Dedifferentiated amniotic fluid mesenchymal stem cell (primary cell): ENCODE measurements around the gene COL6A3.
"Not testable (repeated sequence)": the region's sequence is repeated elsewhere in the genome, so short reads cannot be mapped to it uniquely, and the experiment has no call there.

Experiments
- DNase-seq: peaks from one replicate; pipeline ENCODE4 v3.0.0-alpha.2; 2016; ENCODE audit errors: extremely low spot score

COL6A3 gene

DNA sequence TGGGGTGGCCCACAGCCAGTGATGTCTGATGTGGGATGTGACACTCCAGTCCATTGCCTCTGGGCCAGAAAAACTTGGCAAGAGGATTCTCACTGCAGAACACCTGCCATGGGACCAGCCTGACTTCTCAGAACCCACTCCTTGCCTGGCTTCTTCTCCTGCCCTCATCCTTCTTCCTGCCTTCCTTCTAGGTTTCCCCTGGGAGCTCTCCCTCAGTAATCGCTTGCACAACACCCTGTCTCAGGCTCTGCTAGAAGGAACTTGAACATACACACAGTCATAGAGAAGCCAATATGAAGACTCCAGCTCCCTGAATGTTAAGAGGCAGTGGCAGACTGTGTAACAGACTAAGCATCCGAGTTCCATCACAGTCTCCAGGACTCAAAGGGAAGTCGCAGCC is 4.3 kb upstream of the COL6A3 start:
- no peak for DNase-seq

DNA sequence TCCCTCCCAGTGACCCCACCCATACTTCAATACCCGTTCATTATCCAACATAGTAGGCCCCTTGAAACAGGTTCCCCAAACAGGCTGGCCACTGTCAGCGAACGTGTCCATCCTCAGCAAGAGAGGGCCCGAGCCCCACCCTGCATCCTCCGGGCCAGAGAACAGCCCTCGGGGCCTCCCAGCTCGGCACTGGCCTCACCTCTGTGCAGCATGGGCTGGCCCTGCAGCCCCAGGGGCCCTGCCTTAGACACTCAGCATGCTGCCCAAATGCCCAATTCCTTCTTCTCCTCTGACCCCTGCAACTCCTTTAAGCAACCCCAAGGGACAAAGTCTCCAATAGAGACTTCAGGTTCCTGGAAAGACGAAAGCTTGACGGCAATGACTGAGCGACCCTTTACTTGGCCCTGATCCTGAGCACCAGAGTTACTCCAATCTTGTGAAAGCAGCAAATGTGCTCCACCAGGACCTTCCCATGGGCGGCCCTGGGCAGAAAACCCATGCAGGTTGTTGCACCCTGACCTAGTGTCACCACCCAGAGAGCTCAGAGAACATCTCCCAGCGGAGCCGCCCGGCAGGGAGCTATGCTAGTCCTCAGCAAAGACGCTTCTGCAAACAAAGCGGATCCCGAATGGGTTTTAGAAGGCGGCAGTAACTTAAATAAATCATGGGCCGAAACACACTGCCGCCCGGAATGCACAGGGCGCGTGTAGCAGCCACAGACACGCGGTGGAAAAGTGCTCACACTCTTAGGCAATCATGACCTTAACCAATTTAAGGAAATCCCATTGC is 782 bp downstream of the COL6A3 start:
- DNase-seq, result no peak

DNA sequence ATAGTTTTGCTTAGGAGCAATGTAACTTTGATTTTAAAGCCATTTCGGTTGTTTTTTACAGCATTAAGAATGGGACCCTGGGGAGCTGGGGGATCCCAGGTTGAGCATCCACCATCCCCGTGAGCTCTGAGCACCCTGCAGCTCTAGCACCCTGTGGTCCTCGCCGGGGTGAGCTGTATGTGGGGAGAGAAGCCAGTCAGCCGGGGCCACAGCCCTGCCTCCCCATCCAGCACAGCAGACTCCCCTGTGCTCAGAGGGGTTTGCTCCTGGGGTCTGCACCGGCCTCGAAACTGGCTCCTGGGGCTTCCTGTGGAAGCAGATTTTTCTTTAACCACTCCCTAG is 1.3 kb downstream of the COL6A3 start:
- DNase-seq, result no peak

DNA sequence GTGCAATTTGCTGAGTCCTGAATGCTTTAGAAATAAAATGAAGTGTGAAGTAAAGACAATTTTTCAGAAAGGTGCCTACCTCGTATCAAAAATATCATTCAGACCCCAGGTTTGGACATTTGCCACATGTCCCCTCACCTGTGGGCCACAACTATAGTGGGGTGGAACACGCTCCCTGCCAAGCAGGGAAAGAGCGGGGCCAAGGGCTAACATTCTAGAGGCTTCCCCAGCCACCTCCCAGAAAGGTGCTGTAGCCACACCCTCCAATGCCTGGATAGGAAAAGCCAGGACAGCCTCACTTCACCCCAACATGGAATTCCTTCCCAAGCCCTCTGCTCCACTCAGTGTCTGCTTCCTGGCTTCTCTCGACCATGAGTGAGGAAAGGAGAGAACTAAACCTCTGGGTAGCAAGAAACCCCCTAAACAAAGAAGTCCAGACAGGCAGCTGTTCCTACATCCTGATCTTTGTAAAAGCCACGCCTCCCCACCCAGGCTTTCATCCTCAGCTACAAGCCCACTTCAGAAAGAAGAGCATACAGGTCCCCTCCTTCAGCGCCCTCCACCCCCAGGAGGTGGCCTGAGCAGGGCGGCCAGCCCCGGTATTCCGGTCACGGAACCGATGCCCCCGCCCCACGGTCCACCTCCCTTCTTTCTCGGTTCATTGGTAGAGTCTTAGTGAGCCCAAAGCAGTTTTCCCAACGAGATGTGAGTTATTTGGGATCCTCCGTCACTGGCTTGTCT is 2.1 kb downstream of the COL6A3 start:
- no peak for DNase-seq

DNA sequence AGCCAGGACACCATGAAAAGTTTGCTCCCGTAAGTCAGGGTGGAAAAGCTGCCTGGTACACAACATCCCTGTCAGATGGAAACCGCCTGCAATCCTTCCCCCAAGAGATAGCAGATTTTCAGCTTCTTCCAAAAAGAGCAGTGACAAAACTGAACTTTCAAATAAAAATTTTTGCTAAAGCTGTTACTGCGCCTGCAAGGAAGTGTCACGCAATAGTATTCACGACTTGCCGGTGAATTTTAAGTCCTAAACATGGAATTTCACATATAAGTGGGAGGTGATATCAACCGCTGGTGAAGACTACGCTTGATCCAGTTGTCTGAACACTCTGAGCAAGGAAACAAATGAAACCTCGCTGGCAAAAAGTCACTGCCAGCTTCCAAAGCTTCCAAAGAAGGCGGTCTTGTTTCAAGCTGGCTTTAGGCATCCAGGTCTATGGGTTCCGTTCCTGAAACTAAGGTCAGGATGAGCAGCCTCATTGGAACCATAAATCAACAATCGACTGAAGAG is 2.8 kb downstream of the COL6A3 start:
- no peak for DNase-seq

DNA sequence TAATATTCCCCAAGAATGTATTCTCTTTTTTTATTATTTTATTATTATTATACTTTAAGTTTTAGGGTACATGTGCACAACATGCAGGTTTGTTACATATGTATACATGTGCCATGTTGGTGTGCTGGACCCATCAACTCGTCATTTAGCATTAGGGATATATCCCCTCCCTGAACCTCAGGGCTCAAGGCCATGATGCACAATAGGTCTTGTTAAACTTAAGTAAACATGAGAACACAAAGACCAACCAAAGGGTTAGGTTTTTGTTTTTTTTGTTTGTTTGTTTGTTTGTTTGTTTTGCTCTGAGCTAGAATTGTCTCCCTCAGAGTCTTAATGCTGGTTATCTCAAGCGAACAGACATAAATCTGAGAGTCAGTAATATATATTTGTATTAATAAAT is 4.7 kb downstream of the COL6A3 start:
- DNase-seq, result not testable (repeated sequence)

DNA sequence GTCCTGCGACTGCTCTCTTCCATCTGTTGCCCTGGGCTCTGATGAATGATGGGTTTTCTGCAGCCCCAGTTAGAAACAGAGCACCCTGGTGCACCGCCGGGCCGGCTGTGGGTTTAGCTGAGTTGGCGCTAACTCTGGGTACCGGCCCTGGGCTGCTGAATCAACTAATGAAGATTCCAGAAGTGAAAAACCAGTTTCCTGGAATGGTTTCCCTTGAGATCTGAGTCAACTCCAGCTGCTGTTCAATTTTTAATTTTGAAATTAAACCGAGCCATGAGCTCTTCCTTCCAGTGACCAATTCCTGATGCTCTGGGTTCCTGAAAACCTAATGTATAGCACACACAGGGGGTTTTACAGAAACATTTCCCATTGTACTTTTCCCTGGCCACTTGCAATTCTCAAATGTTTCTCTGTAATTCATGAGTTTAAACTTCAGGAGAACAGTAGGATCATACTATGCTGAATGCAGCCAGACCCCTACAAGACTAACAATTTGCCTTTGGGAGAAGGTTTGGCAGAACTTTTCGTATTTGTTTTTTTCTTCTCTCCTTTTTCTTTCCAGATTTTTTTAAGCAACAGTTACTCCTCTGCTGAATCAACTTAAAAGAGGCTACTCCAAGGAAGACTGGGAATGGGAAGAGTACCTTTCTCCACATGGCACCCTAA is 5.5 kb downstream of the COL6A3 start:
- DNase-seq, result peak; percentile 24

DNA sequence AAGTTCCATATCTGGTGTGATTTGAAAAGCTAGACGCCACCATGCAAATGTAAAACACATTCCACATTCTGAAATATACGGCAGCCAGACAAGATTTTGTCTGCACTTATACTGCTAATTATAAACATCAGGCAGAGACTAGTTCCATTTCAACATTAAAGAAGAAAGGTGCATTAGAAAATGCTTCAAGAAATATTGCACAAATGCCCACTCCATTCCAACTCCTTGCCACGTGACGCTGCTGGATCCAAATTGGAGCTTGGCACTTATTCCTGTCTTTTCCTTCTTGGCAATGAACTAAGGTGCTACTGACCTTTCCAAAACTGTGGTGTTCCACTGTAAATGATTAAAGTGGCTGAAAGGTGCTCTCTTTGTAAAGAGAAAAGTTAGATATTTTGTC is 6.3 kb downstream of the COL6A3 start:
- DNase-seq, result no peak

DNA sequence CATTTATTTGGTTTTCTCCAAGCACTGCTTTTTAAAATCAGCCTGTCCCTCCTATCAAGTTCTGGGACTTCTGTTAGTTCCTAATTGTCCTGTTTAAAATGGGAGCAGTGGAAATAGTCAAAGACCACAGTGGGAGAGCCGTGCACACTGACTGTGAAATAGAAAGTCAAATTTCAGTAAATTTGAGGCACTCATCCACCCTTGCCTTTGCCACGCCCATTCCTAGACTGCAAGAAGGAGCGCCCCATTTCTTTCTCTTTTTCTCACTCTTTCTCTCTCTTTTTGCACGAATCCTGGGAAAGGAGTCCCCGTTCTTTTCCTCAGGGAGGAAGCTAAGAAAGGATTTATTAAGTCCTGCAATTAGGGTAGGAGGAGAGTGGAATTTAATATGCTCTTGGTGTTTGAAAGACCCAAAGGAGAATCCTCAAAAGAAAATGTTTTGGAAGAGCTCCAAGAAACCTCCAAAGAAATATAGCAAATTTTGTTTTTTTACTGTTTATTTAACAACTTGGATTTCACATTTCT is 7.5 kb downstream of the COL6A3 start:
- no peak for DNase-seq

DNA sequence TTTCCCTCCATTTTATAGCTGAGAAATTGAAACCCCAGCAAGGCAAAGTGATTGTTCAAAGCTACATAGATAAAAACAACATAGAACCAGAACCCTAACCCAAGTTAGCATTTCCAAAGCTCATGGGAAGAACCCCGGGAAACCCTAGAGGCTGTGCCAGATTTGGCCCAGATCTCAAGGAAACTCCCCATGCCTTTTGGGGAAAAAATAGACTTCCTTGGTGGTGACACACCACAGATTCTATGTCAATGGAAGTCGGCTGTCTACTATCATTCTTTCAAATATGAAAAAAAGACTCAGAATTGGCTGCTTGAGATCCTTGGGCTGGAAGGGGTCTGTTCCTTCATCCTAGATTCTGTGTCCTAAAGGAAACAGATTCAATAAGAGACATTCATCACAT is 8.4 kb downstream of the COL6A3 start:
- no peak for DNase-seq

DNA sequence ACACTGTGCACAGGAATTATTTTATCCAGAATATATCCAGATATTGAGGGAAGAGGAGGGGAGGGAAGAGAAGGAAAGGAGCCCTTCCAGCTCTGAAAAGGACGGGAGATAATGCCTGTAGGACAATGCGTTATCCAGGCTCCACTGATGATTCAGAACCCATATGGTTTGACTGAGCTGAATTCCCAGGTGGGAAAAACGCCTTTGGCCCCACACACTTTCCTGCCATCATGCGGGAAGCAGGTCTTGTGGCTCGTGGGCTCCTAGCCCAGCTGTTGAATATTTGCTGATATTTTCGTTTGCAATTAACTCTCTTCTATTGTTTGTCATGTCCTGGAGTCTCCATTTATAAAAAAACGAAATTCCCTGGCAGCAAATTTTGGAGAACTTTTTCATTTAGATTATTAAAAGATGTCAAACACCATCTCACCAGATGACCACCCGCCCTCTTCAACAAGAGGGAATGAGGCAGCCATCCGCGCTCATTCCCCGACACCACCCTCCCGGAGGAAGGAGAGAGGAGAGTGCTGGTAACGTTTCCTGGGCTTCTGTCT is 8.9 kb downstream of the COL6A3 start:
- DNase-seq, result no peak

DNA sequence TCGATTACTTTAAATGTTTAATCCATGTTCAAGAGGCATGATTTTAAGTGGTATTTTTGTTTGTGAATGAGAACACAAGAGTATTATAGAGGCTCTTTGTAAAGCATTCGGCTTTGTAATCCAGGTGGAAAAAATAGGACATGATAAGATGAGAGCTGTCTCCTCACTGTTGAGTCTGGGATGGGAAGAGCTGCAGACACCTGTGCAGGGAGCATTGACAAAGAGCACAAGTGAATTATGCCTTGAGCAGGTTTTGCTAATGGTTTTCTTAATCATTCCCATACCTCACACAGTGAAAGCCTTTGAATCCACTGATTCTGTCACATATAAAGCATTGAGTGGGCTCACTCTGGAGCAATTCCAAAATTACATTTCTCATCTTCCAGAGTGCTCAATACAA is 9.6 kb downstream of the COL6A3 start:
- no peak for DNase-seq

DNA sequence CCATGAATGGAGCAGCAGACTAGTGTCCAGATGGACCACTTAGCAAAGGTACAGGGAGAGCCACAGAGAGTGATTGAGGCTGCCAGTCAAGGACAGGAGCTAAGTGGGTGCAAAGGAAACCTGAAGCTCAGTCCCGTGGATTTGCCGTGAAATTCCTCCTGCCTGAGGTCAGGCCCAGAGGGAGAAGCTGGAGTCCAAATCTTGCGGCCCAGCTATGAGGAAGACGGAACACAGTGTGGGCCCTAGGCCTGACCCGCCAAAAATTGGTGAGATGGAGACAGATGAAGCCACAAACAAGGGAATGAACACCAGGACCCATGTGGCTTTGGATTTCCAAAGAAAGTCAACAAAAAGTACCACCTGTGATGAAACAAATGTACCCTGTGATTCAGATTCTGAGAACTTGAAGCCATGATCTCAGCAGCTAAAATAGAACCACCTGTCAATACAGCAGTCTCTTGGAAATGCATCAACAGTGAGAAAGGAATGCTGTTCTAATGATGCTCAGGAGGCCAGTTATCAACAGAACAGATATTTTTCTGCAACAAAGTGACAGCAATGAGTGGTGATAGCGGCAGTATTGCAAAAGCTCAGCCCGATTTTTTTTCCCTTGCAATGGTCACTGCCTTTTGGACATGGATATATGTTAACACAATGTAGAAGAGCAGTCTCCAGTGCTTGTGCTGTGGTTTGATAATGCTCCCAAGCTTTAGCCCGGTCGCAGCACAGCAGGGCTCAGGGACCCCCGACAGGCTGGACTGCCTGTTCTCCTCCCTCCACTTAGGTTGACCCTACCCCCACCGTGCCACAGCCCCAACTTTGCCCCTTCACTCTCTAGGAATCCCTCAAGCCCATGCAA is 10.7 kb downstream of the COL6A3 start:
- no peak for DNase-seq

DNA sequence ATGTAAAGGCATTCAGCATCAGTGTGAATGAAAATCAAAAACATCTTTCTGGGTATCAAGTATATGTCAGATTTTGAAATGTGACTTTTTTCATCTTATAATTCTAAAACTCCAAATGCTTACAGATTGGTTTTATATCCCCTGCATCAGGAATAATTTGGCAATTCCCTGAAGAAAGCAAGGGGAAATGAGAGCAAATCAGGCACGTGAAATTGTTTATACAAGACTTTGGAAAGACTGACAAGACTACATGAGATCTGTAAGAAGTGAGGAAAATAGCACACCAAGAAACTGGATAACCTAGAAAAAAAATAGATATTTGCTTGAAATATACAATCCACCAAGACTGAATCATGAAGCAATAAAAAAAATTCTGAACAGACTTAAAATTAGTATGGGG is 13.8 kb downstream of the COL6A3 start:
- no peak for DNase-seq

DNA sequence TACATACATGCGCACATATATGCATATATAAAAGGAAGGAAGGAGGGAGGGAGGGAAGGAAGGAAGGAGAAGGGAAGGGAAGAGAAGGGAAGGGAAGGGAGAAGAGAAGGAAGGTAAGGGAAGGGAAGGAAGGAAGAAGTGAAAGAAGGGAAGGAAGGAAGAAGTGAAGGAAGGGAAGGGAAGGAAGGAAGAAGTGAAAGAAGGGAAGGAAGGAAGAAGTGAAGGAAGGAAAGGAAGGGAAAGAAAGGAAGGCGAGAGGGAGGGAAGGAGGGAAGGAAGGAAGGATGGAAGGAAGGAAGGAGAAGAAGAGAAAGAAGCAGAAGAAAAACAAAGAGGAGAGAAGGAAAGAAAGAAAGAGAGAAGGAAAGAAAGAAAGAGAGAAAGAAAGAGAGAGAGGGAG is 16.9 kb downstream of the COL6A3 start:
- DNase-seq, result no peak

DNA sequence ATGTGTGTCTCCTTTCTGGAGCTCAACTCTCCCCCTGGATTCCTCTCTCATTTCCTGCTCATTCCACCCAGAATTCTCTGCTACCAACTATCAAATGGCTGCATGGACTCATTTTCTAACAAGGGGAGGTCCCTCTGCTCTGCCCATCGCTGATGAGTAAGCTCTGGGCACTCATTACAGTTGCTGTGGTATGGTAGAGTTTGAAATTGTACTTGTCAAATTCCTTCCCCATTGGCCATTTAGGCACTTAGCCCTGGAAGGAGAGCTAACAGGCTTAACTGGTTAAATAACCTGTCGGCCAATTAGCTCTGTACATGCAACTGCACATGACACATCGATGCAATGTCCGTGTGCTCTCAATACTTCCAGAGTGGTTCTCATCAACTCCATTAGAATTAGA is 20.4 kb downstream of the COL6A3 start:
- DNase-seq, result no peak

DNA sequence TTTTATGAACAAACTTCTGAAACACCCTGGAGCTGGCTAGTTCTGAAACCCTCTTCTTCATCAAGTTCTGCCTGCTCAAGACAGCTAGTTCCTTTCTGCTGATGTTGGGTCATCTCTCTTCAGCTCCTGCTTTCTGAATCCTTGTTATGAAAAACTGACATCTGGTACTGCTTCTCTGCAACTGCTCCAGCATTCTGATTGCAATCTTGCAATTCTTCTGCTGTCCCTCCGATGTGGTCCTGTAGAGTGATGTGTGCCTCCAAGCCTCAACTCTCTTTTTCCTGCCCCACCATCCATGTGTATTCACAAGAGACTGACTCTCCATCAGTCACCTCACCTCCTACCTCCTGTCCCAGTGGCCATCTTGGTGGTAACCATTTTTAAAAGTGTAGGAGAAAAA is 21.8 kb downstream of the COL6A3 start:
- DNase-seq, result no peak

DNA sequence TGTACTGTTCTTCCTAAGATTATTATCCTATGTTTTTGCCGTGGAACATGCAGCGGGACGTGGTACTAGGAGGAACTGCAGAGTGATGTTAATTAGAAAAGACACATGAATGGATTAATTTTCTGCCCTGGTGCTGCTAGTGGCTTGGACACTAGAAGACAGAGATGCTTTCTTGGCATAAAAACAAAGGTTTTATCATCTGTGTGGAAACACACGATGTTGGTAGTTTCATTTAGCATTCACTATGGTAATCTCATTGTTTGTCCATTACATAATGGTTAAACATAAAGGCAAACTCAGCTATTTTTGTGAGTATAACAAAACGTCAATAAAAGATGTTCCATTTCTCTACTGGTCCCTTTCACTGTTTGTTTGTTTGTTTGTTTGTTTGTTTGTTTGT is 22.8 kb downstream of the COL6A3 start:
- no peak for DNase-seq

DNA sequence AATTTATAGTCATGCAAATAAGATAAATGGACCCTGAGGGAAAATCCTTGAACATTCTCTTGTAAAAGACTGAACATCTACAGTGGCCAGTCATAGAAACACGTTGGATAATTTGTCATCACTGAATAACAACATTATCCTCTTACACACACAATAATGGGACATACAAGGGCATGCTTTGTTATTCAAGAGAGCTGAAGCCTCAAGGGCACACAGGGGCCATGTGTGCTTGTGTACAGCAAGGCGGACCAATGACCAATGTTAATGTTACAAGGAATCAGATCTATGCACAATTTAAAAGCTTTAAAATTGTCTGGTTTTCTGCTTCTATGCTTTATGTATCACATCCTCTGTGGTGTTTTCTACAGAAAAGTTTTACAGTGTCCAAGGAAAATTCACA is 23.7 kb downstream of the COL6A3 start:
- DNase-seq, result no peak

DNA sequence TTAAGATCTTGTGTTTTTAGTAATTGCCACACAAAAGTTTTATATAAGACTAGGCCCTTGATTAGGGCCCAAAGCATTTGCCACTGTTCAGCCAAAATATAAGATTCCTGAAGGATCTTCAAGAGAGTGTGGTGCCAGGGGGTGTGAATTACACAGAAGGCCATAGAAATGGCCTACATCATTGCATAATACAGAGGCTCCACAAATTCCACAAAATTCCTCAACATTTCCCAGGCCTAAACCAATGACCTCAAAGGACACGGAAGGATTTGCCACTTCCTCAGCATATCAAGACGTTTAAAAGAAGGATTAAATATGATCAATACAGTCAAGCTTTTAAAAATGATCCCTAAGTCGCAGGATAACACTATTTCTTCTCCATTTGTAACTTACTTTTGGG is 24.1 kb downstream of the COL6A3 start:
- DNase-seq, result no peak

DNA sequence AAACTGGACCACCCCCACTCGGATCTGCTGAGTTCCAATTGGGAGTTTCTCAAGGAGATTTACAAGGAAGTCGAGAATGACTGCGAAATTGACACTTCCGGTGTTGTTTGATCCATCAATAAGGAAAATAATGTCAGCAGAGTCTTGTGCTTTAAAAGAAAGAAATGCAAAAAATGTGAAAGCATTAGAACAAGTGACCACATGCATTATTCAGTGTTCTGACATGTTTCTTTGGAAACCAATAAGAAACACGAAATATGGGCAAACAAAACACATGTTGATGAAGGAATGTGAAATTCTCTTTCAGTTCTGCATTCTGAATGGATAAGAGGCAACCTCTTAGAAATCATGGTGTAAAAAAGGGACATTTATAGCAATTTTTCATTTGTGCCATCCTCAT is 25.9 kb downstream of the COL6A3 start:
- DNase-seq, result no peak

DNA sequence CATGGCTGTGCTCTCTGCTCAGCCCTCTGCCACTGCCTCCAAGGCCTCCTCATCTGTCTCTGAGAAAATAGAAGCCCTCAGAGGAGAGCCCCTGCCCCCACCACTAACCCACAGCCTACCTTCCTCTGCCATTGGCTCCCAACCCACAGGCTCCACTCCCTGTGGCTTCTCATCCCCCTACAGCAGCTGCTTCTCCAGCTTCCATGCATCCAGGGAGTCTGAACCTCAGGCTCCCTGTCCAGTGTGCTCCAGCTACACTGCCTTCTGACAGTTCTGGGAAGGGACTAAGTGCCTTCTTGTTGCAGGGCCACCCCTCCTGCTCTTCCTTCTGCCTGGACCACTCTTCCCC is 29.3 kb downstream of the COL6A3 start:
- no peak for DNase-seq
